Lower lobe of right lung (tissue), 2 donors: ENCODE results near the gene CCDC107. TPM values are rescaled to one million over a fixed set of nuclear protein-coding genes. Genes with fewer than 3 reads are reported as not detected.

Experiments
- ATAC-seq, 2 donors: fragments of 200-7000 bp; cut with Tn5 transposase; one replicate each; pipeline ENCODE4 v1.9.1; 2020 to 2022; ENCODE audit warnings: mild to moderate bottlenecking in 2 of 2, moderate library complexity in 2 of 2
- DNase-seq: peaks from one replicate; pipeline ENCODE4 v3.0.0-alpha.2; 2020
- H3K27ac ChIP-seq: fragments of 200-600 bp; one replicate; pipeline ENCODE4 v1.8.0; 2022
- H3K27me3 ChIP-seq: fragments of 200-600 bp; one replicate; pipeline ENCODE4 v1.8.0; 2022; ENCODE audit warnings: low read depth
- H3K36me3 ChIP-seq: fragments of 200-600 bp; one replicate; pipeline ENCODE4 v1.8.0; 2022; ENCODE audit warnings: mild to moderate bottlenecking
- H3K4me1 ChIP-seq: fragments of 200-600 bp; one replicate; pipeline ENCODE4 v1.8.0; 2022
- H3K4me3 ChIP-seq: fragments of 200-600 bp; one replicate; pipeline ENCODE4 v1.8.0; 2022; ENCODE audit warnings: mild to moderate bottlenecking
- H3K9me3 ChIP-seq: fragments of 200-600 bp; one replicate; pipeline ENCODE4 v1.8.0; 2022
- intact Hi-C: fragments of 100-400 bp; cut with DNase I; formaldehyde crosslinking; loops from one replicate; pipeline ENCODE4 v1.11.0; 2022
- total RNA-seq: library from RNA; stranded (reverse); fragmentation: NEBNext Ultra II Directional; extraction: Animal tissue kit (Norgen Biotek cat#: 25700); gene quantifications from one replicate; pipeline ENCODE4 v1.2.1, GENCODE V29; 2021
- TF ChIP-seq, protein P1 (sequence below): fragments of 200-600 bp; IDR thresholded peaks from one replicate; pipeline ENCODE4 v1.8.0; 2022; ENCODE audit warnings: antibody characterized with exemption, mild to moderate bottlenecking
- donor health status: DM: no; HTN: yes; CAD: no; lungs with severe emphysema.

Gene CCDC107
- total RNA-seq, 1 donor from 2014 or later: 28.9 TPM

- ATAC-seq: peak in 1 of 2 donors; percentile 48
- peaks cover 23% of the 10 kb centered on the region for H3K4me1 ChIP-seq
- H3K36me3 ChIP-seq: peaks cover 54% of the 10 kb centered on the region
These were observed 37.9 kb downstream of the CCDC107 start for GRCh38 chr9:35695943-35696401.

DNA sequence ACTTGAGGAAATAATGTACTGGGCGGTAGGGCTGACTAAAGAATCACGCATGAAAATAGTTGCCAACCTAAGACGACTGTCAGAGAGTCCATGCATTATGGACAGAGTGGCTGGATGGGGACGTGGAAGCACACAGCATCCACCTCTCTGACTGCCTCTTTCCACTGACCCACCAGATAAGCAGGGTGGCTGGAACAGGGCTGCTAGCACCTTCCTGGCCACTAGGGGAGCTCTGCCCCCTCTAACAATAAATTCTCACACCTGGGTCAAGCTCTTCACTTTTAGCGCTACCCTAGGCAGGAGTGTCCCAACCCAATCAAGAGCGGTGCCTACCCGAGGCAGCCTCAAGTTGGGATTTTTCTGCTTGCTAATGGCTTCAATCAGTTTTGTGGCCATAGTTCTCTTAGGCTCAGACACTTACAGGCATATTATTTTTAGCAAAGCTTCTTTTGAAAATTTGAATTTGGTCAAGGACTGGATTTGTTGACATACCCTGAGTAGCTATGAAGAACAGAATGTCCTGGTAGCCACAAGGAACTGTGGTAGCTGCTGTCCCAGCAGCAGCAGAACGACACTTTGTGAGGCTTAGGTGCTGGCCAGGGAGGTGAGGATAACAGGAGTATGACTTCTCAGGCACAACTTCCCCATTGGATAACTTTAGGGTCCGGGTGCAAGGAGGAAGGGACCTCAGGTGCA, 38.6 kb downstream of the CCDC107 start:
- TF ChIP-seq, protein P1, sequence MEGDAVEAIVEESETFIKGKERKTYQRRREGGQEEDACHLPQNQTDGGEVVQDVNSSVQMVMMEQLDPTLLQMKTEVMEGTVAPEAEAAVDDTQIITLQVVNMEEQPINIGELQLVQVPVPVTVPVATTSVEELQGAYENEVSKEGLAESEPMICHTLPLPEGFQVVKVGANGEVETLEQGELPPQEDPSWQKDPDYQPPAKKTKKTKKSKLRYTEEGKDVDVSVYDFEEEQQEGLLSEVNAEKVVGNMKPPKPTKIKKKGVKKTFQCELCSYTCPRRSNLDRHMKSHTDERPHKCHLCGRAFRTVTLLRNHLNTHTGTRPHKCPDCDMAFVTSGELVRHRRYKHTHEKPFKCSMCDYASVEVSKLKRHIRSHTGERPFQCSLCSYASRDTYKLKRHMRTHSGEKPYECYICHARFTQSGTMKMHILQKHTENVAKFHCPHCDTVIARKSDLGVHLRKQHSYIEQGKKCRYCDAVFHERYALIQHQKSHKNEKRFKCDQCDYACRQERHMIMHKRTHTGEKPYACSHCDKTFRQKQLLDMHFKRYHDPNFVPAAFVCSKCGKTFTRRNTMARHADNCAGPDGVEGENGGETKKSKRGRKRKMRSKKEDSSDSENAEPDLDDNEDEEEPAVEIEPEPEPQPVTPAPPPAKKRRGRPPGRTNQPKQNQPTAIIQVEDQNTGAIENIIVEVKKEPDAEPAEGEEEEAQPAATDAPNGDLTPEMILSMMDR: peak; percentile 94
- Histone ChIP-seq H3K27ac (peak overlapping the region; percentile 73), H3K4me3 (no peak overlapping the region), H3K4me1 (peaks cover 16% of the 10 kb centered on the region), H3K9me3 (no peaks in the 10 kb centered on the region), H3K36me3 (peaks cover 61% of the 10 kb centered on the region), H3K27me3 (no peaks in the 10 kb centered on the region)
- intact Hi-C loops: no loop called here
- ATAC-seq (peak; percentile 88), DNase-seq (peak; percentile 61)

More at GRCh38 chr9:35695943-35696401, 37.9 kb downstream of the CCDC107 start:
- Histone ChIP-seq H3K27me3 (no peaks in the 10 kb centered on the region), H3K9me3 (no peaks in the 10 kb centered on the region), H3K27ac (peak overlapping the region; percentile 73), H3K4me3 (no peak overlapping the region)
- TF ChIP-seq, protein P1: no peak
- intact Hi-C loops: no loop called here
- DNase-seq: no peak

GRCh38 chr9:35697486-35697885, 39.4 kb downstream of the CCDC107 start:
- Histone ChIP-seq H3K9me3 (no peaks in the 10 kb centered on the region), H3K36me3 (peaks cover 69% of the 10 kb centered on the region), H3K27me3 (no peaks in the 10 kb centered on the region), H3K4me1 (peaks cover 15% of the 10 kb centered on the region), H3K27ac (peak overlapping the region; percentile 73), H3K4me3 (no peak overlapping the region)
- intact Hi-C loops: no loop called here
- TF ChIP-seq, protein P1: no peak
- DNase-seq (no peak), ATAC-seq (peak in 1 of 2 donors; percentile 5)

GRCh38 chr9:35698231-35698630, 40.1 kb downstream of the CCDC107 start:
- ATAC-seq: no peak
- TF ChIP-seq, protein P1: no peak
- Histone ChIP-seq H3K27me3 (no peaks in the 10 kb centered on the region), H3K27ac (no peak overlapping the region), H3K4me1 (peaks cover 15% of the 10 kb centered on the region), H3K4me3 (no peak overlapping the region), H3K9me3 (no peaks in the 10 kb centered on the region), H3K36me3 (peaks cover 77% of the 10 kb centered on the region)
- intact Hi-C loops: no loop called here
- DNase-seq: no peak

DNA sequence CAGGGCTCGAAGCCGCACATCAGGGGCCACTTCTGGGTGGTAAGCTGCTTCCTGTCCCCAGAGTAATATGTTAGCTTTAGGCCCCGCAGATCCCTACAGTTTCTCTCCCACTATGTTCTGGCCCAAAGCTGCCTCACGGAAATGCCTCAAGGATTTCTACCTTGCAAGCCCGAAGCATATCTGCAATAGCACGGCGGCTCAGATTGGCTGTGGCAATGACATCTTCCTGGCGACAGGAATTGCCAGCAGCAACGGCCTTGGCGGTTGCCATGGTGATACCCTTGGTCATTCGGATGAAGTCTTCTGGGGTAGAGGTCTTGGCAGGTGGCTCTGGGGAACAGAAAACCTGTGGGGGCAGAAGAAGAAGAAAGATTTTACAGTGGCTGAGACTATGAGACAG, 41.9 kb downstream of the CCDC107 start:
- DNase-seq (no peak), ATAC-seq (no peak)
- Histone ChIP-seq H3K36me3 (peaks cover 95% of the 10 kb centered on the region), H3K4me1 (peaks cover 15% of the 10 kb centered on the region), H3K27me3 (no peaks in the 10 kb centered on the region), H3K4me3 (no peak overlapping the region), H3K27ac (no peak overlapping the region), H3K9me3 (no peaks in the 10 kb centered on the region)
- TF ChIP-seq, protein P1: no peak
- intact Hi-C loops: no loop called here
